Activated T-cell treated with anti-CD3 and anti-CD28 coated beads, Interleukin-2, amount 50 U/mL, for 1 hour (primary cell): ENCODE results near the gene NCAPH2.
"Not testable (repeated sequence)": the region's sequence is repeated elsewhere in the genome, so short reads cannot be mapped to it uniquely, and the experiment has no call there.

Source experiments
- DNase-seq: peaks from one replicate; pipeline ENCODE4 v3.0.0-alpha.2; 2020

NCAPH2 gene

GRCh38 chr22:50520184-50520583 lies 12.2 kb downstream of the NCAPH2 start:
- DNase-seq: not testable (repeated sequence)

- DNase-seq: no peak
Observed at GRCh38 chr22:50520826-50521453, 12.9 kb downstream of the NCAPH2 start.

- DNase-seq: no peak
Observed at GRCh38 chr22:50521710-50522109, 13.7 kb downstream of the NCAPH2 start.

GRCh38 chr22:50522208-50522805 lies 14.3 kb downstream of the NCAPH2 start:
- no peak for DNase-seq

GRCh38 chr22:50522806-50523438 lies 14.9 kb downstream of the NCAPH2 start:
- no peak for DNase-seq

- no peak for DNase-seq
Observed at GRCh38 chr22:50523458-50523805, 15.4 kb downstream of the NCAPH2 start.

GRCh38 chr22:50523806-50524675 lies 16.0 kb downstream of the NCAPH2 start:
- no peak for DNase-seq

- no peak for DNase-seq
Observed at GRCh38 chr22:50524676-50525103, 16.7 kb downstream of the NCAPH2 start.

- DNase-seq: peak; percentile 98
Observed at GRCh38 chr22:50525104-50525857, 17.3 kb downstream of the NCAPH2 start, which contains the start of gene SCO2. Gene SCO2 (minus strand): TSS chr22:50525598. CDS start chr22:50524411, 1,187 bp downstream.

GRCh38 chr22:50525858-50526107 lies 17.8 kb downstream of the NCAPH2 start:
- DNase-seq: no peak

GRCh38 chr22:50526108-50526833 lies 18.2 kb downstream of the NCAPH2 start:
- DNase-seq: peak; percentile 85

- peak; percentile 33 for DNase-seq
Observed at GRCh38 chr22:50526834-50527801, 19.1 kb downstream of the NCAPH2 start.

GRCh38 chr22:50527921-50528681 lies 20.1 kb downstream of the NCAPH2 start:
- DNase-seq: no peak

GRCh38 chr22:50528682-50529415 lies 20.8 kb downstream of the NCAPH2 start:
- no peak for DNase-seq

GRCh38 chr22:50529416-50529896 lies 21.4 kb downstream of the NCAPH2 start:
- DNase-seq: no peak

- peak; percentile 71 for DNase-seq
Observed at GRCh38 chr22:50529897-50530579, 22.0 kb downstream of the NCAPH2 start, which contains the start of gene TYMP. Gene TYMP (minus strand): TSS chr22:50530012. CDS start chr22:50529709, 303 bp downstream.

GRCh38 chr22:50530580-50530876 lies 22.5 kb downstream of the NCAPH2 start:
- DNase-seq: no peak

GRCh38 chr22:50530877-50531545 lies 23.0 kb downstream of the NCAPH2 start:
- peak; percentile 79 for DNase-seq
